ENCODE results near the gene BEND6.
"Not testable (repeated sequence)": the region's sequence is repeated elsewhere in the genome, so short reads cannot be mapped to it uniquely, and the experiment has no call there.

The BEND6 gene

GRCh38 chr6:56986611-56987010 lies 31.7 kb downstream of the BEND6 start:
- no peak for DNase-seq

- no peak for DNase-seq
Observed at GRCh38 chr6:56988145-56988544, 33.2 kb downstream of the BEND6 start.

GRCh38 chr6:56992036-56992435 lies 37.1 kb downstream of the BEND6 start:
- no peak for DNase-seq

GRCh38 chr6:56992703-56993102 lies 37.8 kb downstream of the BEND6 start:
- DNase-seq = no peak

GRCh38 chr6:56995347-56995902 lies 40.5 kb downstream of the BEND6 start:
- DNase-seq = no peak

GRCh38 chr6:56996401-56996800 lies 41.5 kb downstream of the BEND6 start:
- DNase-seq = no peak

GRCh38 chr6:56999049-56999448 lies 44.1 kb downstream of the BEND6 start:
- DNase-seq = no peak

- not testable (repeated sequence) for DNase-seq
Observed at GRCh38 chr6:56999748-57000147, 44.8 kb downstream of the BEND6 start.

- no peak for DNase-seq
Observed at GRCh38 chr6:57002197-57002596, 47.3 kb downstream of the BEND6 start.

GRCh38 chr6:57004292-57004691 lies 49.4 kb downstream of the BEND6 start:
- no peak for DNase-seq

- no peak for DNase-seq
Observed at GRCh38 chr6:57006101-57006500, 51.2 kb downstream of the BEND6 start.

- not testable (repeated sequence) for DNase-seq
Observed at GRCh38 chr6:57008069-57008468, 53.2 kb downstream of the BEND6 start.

- no peak for DNase-seq
Observed at GRCh38 chr6:57013521-57013926, 58.6 kb downstream of the BEND6 start.

GRCh38 chr6:57017069-57017468 lies 62.2 kb downstream of the BEND6 start:
- DNase-seq = no peak

- DNase-seq = no peak
Observed at GRCh38 chr6:57017841-57018240, 62.9 kb downstream of the BEND6 start.

- no peak for DNase-seq
Observed at GRCh38 chr6:57019434-57019833, 64.5 kb downstream of the BEND6 start.

GRCh38 chr6:57021086-57021720 lies 66.3 kb downstream of the BEND6 start:
- DNase-seq = peak in 1 of 2 donors; percentile 31

GRCh38 chr6:57024321-57024720 lies 69.4 kb downstream of the BEND6 start:
- no peak for DNase-seq

GRCh38 chr6:57024775-57025174 lies 69.9 kb downstream of the BEND6 start:
- no peak for DNase-seq

- DNase-seq = no peak
Observed at GRCh38 chr6:57026001-57026400, 71.1 kb downstream of the BEND6 start.

GRCh38 chr6:57027301-57027700 lies 72.4 kb downstream of the BEND6 start:
- no peak for DNase-seq

- no peak for DNase-seq
Observed at GRCh38 chr6:57029213-57029612, 74.3 kb downstream of the BEND6 start.

- DNase-seq = no peak
Observed at GRCh38 chr6:57033228-57033627, 78.3 kb downstream of the BEND6 start.

GRCh38 chr6:57035549-57035948 lies 80.6 kb downstream of the BEND6 start:
- DNase-seq = no peak

GRCh38 chr6:57038906-57039305 lies 84.0 kb downstream of the BEND6 start:
- DNase-seq = no peak
